Right lobe of liver (tissue), 4 donors: Measurements from ENCODE around the gene COL4A3.

Source experiments
- POLR2A ChIP-seq: fragments of 450-650 bp; IDR thresholded peaks from one replicate; pipeline ENCODE4 v1.6.1; 2017; ENCODE audit warnings: antibody characterized with exemption, mild to moderate bottlenecking
- TF ChIP-seq, protein P1 (sequence below), 4 donors: fragments of 200-600 bp in 3 of 4; fragments of 450-650 bp in 1 of 4; IDR thresholded peaks; one replicate each; pipeline versions ENCODE4 v1.5.1 to v1.8.0; 2016 to 2022; ENCODE audit warnings: antibody characterized with exemption in 4 of 4, mild to moderate bottlenecking in 2 of 4
- donor health status: DM: no; HTN: no; CAD: no.
- donor health status: DM: no; HTN: no; CAD: no.
- donor health status: DM: no; HTN: yes; CAD: no.

DNA sequence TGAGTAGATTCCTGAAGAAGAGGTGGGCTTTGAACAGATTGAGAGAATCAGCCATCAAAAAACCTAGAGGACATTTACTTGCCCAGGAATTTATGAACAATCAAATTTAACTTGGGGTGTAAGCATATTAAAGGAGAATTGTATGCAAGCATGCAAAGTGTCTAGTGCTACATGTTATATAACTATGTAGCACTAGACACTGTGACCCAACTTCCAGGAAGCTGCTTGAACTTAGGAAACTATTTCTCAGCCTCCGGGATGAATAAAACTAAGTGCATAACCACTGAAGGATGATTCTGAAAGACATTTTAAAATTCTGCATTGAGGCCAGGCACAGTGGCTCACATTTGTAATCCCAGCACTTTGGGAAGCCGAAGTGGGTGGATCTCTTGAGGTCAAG lies 173.0 kb downstream of the COL4A3 start:
- TF ChIP-seq POLR2A = no peak
- TF ChIP-seq, protein P1, sequence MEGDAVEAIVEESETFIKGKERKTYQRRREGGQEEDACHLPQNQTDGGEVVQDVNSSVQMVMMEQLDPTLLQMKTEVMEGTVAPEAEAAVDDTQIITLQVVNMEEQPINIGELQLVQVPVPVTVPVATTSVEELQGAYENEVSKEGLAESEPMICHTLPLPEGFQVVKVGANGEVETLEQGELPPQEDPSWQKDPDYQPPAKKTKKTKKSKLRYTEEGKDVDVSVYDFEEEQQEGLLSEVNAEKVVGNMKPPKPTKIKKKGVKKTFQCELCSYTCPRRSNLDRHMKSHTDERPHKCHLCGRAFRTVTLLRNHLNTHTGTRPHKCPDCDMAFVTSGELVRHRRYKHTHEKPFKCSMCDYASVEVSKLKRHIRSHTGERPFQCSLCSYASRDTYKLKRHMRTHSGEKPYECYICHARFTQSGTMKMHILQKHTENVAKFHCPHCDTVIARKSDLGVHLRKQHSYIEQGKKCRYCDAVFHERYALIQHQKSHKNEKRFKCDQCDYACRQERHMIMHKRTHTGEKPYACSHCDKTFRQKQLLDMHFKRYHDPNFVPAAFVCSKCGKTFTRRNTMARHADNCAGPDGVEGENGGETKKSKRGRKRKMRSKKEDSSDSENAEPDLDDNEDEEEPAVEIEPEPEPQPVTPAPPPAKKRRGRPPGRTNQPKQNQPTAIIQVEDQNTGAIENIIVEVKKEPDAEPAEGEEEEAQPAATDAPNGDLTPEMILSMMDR (IDR thresholded peaks at IDR 0.05) = no peak
